WTC11 (cell line): ENCODE measurements around the gene BRSK2.

ENCODE experiments used
- FOXP1 ChIP-seq: sonication (generic); formaldehyde crosslinking; IDR thresholded peaks from 2 replicates; pipeline ENCODE4 v1.8.0; 2022; ENCODE audit warnings: missing genetic modification reagents, mild to moderate bottlenecking, moderate library complexity, borderline replicate concordance
- JUN ChIP-seq: sonication (generic); formaldehyde crosslinking; IDR thresholded peaks from 2 replicates; pipeline ENCODE4 v1.8.0; 2023; ENCODE audit warnings: mild to moderate bottlenecking, missing genetic modification reagents
- NR3C1 ChIP-seq: sonication (generic); formaldehyde crosslinking; conservative IDR thresholded peaks from 2 replicates; pipeline ENCODE4 v1.8.1; 2023; ENCODE audit warnings: low read depth, mild to moderate bottlenecking, missing genetic modification reagents
- RORB ChIP-seq: fragments of 250-450 bp; sonication (Bioruptor Pico); IDR thresholded peaks from 2 replicates; pipeline ENCODE4 v1.9.0; 2021; ENCODE audit warnings: mild to moderate bottlenecking
- SMAD3 ChIP-seq: sonication (generic); formaldehyde crosslinking; IDR thresholded peaks from 2 replicates; pipeline ENCODE4 v1.8.0; 2022; ENCODE audit warnings: missing genetic modification reagents, mild to moderate bottlenecking, borderline replicate concordance
- SMAD4 ChIP-seq: sonication (generic); formaldehyde crosslinking; IDR thresholded peaks from 2 replicates; pipeline ENCODE4 v1.8.0; 2022; ENCODE audit warnings: mild to moderate bottlenecking, missing genetic modification reagents
- SP1 ChIP-seq: sonication (generic); formaldehyde crosslinking; conservative IDR thresholded peaks from 2 replicates; pipeline ENCODE4 v1.8.1; 2022; ENCODE audit warnings: missing genetic modification reagents
- TP53 ChIP-seq: sonication (generic); formaldehyde crosslinking; IDR thresholded peaks from 2 replicates; pipeline ENCODE4 v1.8.1; 2023; ENCODE audit warnings: mild to moderate bottlenecking, missing genetic modification reagents
- ZNF232 ChIP-seq: sonication (generic); formaldehyde crosslinking; IDR thresholded peaks from 2 replicates; pipeline ENCODE4 v1.8.0; 2022; ENCODE audit warnings: mild to moderate bottlenecking, missing genetic modification reagents
- TF ChIP-seq, protein P1 (sequence below): fragments of 200-600 bp; IDR thresholded peaks from 2 replicates; pipeline ENCODE4 v1.8.0; 2022; ENCODE audit warnings: antibody characterized with exemption
- TF ChIP-seq, protein P2 (sequence below): sonication (generic); formaldehyde crosslinking; IDR thresholded peaks from 2 replicates; pipeline ENCODE4 v1.8.0; 2023; ENCODE audit warnings: missing genetic modification reagents
- TF ChIP-seq, protein P3 (sequence below): sonication (generic); formaldehyde crosslinking; IDR thresholded peaks from 2 replicates; pipeline ENCODE4 v1.8.0; 2022; ENCODE audit warnings: mild to moderate bottlenecking, missing genetic modification reagents
- TF ChIP-seq, protein P4 (sequence below): sonication (generic); formaldehyde crosslinking; IDR thresholded peaks from 2 replicates; pipeline ENCODE4 v1.8.0; 2022; ENCODE audit warnings: mild to moderate bottlenecking, missing genetic modification reagents

DNA sequence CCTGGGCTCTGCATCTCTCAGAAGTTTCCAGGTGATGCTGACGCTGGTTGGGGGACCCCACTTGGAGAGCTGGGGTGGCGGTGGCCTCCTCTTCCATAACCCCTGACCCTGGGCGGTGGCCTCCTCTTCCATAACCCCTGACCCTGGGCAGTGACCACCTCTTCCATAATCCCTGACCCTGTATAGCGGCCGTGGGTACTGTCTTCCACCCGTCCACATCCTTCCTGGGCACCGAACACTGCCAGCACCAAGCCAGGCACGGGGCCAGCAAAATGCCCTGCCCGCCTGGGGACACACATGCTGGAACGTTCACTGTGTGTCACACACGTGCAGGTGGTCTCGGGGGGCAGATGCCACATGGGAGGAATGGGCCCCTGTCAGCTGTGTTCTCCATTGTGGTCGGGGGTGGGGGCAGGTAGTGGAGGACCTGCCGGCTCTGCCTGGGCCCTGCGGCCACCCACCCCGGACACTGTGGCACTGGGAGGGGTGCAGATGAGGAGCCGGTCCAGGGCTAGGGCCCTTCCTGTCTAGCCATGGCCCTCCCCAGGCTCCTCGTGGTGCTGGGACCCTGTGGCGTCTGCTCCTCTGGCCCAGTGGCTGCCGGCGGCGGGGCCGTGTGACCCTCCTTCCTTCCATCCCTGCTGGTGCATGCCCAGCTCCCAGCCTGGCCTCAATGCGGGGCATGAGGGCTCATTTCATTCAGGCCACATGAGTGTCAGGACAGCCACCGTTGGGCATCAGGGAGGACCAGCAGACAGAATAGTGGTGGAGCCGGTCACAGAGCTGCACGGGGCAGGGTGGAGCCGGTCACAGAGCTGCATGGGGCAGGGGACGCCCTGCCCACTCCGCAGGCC is 10.8 kb downstream of the BRSK2 start:
- TF ChIP-seq, protein P1, sequence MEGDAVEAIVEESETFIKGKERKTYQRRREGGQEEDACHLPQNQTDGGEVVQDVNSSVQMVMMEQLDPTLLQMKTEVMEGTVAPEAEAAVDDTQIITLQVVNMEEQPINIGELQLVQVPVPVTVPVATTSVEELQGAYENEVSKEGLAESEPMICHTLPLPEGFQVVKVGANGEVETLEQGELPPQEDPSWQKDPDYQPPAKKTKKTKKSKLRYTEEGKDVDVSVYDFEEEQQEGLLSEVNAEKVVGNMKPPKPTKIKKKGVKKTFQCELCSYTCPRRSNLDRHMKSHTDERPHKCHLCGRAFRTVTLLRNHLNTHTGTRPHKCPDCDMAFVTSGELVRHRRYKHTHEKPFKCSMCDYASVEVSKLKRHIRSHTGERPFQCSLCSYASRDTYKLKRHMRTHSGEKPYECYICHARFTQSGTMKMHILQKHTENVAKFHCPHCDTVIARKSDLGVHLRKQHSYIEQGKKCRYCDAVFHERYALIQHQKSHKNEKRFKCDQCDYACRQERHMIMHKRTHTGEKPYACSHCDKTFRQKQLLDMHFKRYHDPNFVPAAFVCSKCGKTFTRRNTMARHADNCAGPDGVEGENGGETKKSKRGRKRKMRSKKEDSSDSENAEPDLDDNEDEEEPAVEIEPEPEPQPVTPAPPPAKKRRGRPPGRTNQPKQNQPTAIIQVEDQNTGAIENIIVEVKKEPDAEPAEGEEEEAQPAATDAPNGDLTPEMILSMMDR = no peak
- TF ChIP-seq NR3C1 (CRISPR knock-in tag) (no peak), TP53 (CRISPR knock-in tag) (no peak), SP1 (CRISPR knock-in tag) (no peak), SMAD4 (CRISPR knock-in tag) (no peak), ZNF232 (CRISPR knock-in tag) (no peak), SMAD3 (CRISPR knock-in tag) (no peak), JUN (no peak), RORB (CRISPR knock-in tag) (no peak), FOXP1 (CRISPR knock-in tag) (no peak)
- TF ChIP-seq, protein P2, sequence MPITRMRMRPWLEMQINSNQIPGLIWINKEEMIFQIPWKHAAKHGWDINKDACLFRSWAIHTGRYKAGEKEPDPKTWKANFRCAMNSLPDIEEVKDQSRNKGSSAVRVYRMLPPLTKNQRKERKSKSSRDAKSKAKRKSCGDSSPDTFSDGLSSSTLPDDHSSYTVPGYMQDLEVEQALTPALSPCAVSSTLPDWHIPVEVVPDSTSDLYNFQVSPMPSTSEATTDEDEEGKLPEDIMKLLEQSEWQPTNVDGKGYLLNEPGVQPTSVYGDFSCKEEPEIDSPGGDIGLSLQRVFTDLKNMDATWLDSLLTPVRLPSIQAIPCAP (CRISPR knock-in tag) = no peak
- TF ChIP-seq, protein P3, sequence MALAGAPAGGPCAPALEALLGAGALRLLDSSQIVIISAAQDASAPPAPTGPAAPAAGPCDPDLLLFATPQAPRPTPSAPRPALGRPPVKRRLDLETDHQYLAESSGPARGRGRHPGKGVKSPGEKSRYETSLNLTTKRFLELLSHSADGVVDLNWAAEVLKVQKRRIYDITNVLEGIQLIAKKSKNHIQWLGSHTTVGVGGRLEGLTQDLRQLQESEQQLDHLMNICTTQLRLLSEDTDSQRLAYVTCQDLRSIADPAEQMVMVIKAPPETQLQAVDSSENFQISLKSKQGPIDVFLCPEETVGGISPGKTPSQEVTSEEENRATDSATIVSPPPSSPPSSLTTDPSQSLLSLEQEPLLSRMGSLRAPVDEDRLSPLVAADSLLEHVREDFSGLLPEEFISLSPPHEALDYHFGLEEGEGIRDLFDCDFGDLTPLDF (CRISPR knock-in tag) = no peak
- TF ChIP-seq, protein P4, sequence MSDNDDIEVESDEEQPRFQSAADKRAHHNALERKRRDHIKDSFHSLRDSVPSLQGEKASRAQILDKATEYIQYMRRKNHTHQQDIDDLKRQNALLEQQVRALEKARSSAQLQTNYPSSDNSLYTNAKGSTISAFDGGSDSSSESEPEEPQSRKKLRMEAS (CRISPR knock-in tag) = no peak
